HepG2 (cell line): ENCODE measurements around the gene CNNM1. TPM values are rescaled to one million over a fixed set of nuclear protein-coding genes. Genes with fewer than 3 reads are reported as not detected.
A peak's percentile ranks its signal among the peaks of the same experiment; 100 is the strongest.

Source experiments
- AHR ChIP-seq: IDR thresholded peaks from 2 replicates; pipeline ENCODE4 v1.6.1; 2018; ENCODE audit warnings: missing genetic modification reagents, missing compliant biosample characterization
- ATF2 ChIP-seq: sonication (generic); formaldehyde crosslinking; IDR thresholded peaks from 2 replicates; pipeline ENCODE4 v1.4.0; 2020; ENCODE audit warnings: missing genetic modification reagents
- BCL6 ChIP-seq: IDR thresholded peaks from 2 replicates; pipeline ENCODE4 v1.6.1; 2016; ENCODE audit warnings: missing genetic modification reagents, missing compliant biosample characterization
- GATAD1 ChIP-seq: IDR thresholded peaks from 2 replicates; pipeline ENCODE4 v1.6.1; 2016; ENCODE audit warnings: missing genetic modification reagents, missing compliant biosample characterization
- JARID2 ChIP-seq: sonication (generic); formaldehyde crosslinking; IDR thresholded peaks from 2 replicates; pipeline ENCODE4 v1.8.1; 2023; ENCODE audit warnings: missing genetic modification reagents, inconsistent platforms; ENCODE audit not compliant: insufficient replicate concordance
- LCORL ChIP-seq, 2 experiments: fragments of 450-650 bp in 1 of 2; sonication (generic) in 1 of 2; formaldehyde crosslinking in 1 of 2; IDR thresholded peaks; 2 replicates each; pipeline versions ENCODE4 v1.5.0 to v1.6.1; 2017 to 2020; ENCODE audit warnings: antibody characterized with exemption in 1 of 2, missing genetic modification reagents in 1 of 2
- MED8 ChIP-seq: sonication (generic); formaldehyde crosslinking; IDR thresholded peaks from 2 replicates; pipeline ENCODE4 v1.8.1; 2023; ENCODE audit warnings: mild to moderate bottlenecking, missing genetic modification reagents; ENCODE audit not compliant: insufficient replicate concordance
- MIER3 ChIP-seq: IDR thresholded peaks from 2 replicates; pipeline ENCODE4 v1.6.1; 2016; ENCODE audit warnings: missing compliant biosample characterization, borderline replicate concordance
- MXD1 ChIP-seq: sonication (generic); formaldehyde crosslinking; IDR thresholded peaks from 2 replicates; pipeline ENCODE4 v1.4.0; 2020; ENCODE audit warnings: mild to moderate bottlenecking, missing genetic modification reagents
- NAIF1 ChIP-seq: sonication (generic); formaldehyde crosslinking; IDR thresholded peaks from 2 replicates; pipeline ENCODE4 v1.5.0; 2020; ENCODE audit warnings: mild to moderate bottlenecking, missing genetic modification reagents, borderline replicate concordance
- NFE2L2 ChIP-seq: fragments of 150-350 bp; IDR thresholded peaks from 2 replicates; pipeline ENCODE4 v1.6.1; 2014; ENCODE audit warnings: low read length
- PATZ1 ChIP-seq: sonication (generic); formaldehyde crosslinking; IDR thresholded peaks from 2 replicates; pipeline ENCODE4 v1.4.0; 2020; ENCODE audit warnings: missing genetic modification reagents
- POLR2AphosphoS5 ChIP-seq: IDR thresholded peaks from 2 replicates; pipeline ENCODE4 v1.6.1; 2012; ENCODE audit warnings: low read depth, low read length
- PRDM4 ChIP-seq: sonication (generic); formaldehyde crosslinking; IDR thresholded peaks from 2 replicates; pipeline ENCODE4 v1.9.0; 2021; ENCODE audit warnings: missing genetic modification reagents, borderline replicate concordance
- RBAK ChIP-seq: sonication (generic); formaldehyde crosslinking; IDR thresholded peaks from 2 replicates; pipeline ENCODE4 v1.5.1; 2020; ENCODE audit warnings: mild to moderate bottlenecking, missing genetic modification reagents
- RXRA ChIP-seq: sonication (generic); formaldehyde crosslinking; IDR thresholded peaks from 2 replicates; pipeline ENCODE4 v1.5.1; 2020; ENCODE audit warnings: missing genetic modification reagents
- TBX2 ChIP-seq: sonication (generic); formaldehyde crosslinking; IDR thresholded peaks from 2 replicates; pipeline ENCODE4 v1.5.0; 2020; ENCODE audit warnings: missing genetic modification reagents, mild to moderate bottlenecking, borderline replicate concordance
- TEAD3 ChIP-seq: optimal IDR thresholded peaks from 2 replicates; pipeline ENCODE3; 2016; ENCODE audit warnings: borderline replicate concordance
- ZC3H4 ChIP-seq: sonication (generic); formaldehyde crosslinking; IDR thresholded peaks from 2 replicates; pipeline ENCODE4 v1.4.0; 2020; ENCODE audit warnings: missing genetic modification reagents, borderline replicate concordance
- ZNF18 ChIP-seq: sonication (generic); formaldehyde crosslinking; IDR thresholded peaks from 2 replicates; pipeline ENCODE4 v1.8.0; 2022; ENCODE audit warnings: mild to moderate bottlenecking, missing genetic modification reagents; ENCODE audit not compliant: insufficient replicate concordance
- ZNF335 ChIP-seq: sonication (generic); formaldehyde crosslinking; IDR thresholded peaks from 2 replicates; pipeline ENCODE4 v1.4.0; 2020; ENCODE audit warnings: missing genetic modification reagents
- ZNF337 ChIP-seq: sonication (generic); formaldehyde crosslinking; IDR thresholded peaks from 2 replicates; pipeline ENCODE4 v1.5.1; 2020; ENCODE audit warnings: missing genetic modification reagents, low read depth, mild to moderate bottlenecking, borderline replicate concordance
- polyA plus RNA-seq, 8 experiments: library from polyadenylated mRNA; depleted of rRNA in 3 of 8; stranded (reverse) in 7 of 8; unstranded in 1 of 8; fragments of >200 nt; fragmentation: Illumina TruSeq in 4 of 8; extraction: Trizol in 4 of 8; gene quantifications; 2 replicates each; pipeline versions ENCODE4 v1.2.1 to v1.2.3, GENCODE V29; 2011 to 2016; ENCODE audit warnings: low read depth in 4 of 8, missing spikeins in 1 of 8, mixed read lengths in 1 of 8; ENCODE audit not compliant: insufficient read depth in 1 of 8
- total RNA-seq, 5 experiments: library from RNA; depleted of rRNA; stranded (reverse); fragments of >200 nt; fragmentation: Illumina TruSeq; extraction: Trizol; gene quantifications; 2 replicates each; pipeline ENCODE4 v1.2.3, GENCODE V29; 2016; ENCODE audit warnings: low read depth in 1 of 5

Gene CNNM1
- total and polyA plus RNA-seq, 2 of the 13 experiments (the other 11 are each of a cell fraction or from before 2014, with no cell fraction given): 4.3 to 9.6 TPM

- TF ChIP-seq TEAD3 (CRISPR knock-in tag) (peak; percentile 83), BCL6 (peak; percentile 82), ATF2 (CRISPR knock-in tag) (no peak), ZNF18 (CRISPR knock-in tag) (peak; percentile 51), GATAD1 (0 out of 2 replicates have a peak, but pooled peaks have one; percentile 18), MIER3 (CRISPR knock-in tag) (peak; percentile 22; the same call in 1 of the 2 replicates), ZNF335 (no peak), NFE2L2 (no peak), MXD1 (CRISPR knock-in tag) (no peak), NAIF1 (CRISPR knock-in tag) (peak; percentile 56; the same call in 1 of the 2 replicates), TBX2 (peak; percentile 98), ZC3H4 (CRISPR knock-in tag) (no peak), AHR (CRISPR knock-in tag) (no peak), RBAK (CRISPR knock-in tag) (no peak), PATZ1 (CRISPR knock-in tag) (peak; percentile 62; the same call in 1 of the 2 replicates), POLR2AphosphoS5 (peak; percentile 42; the same call in 1 of the 2 replicates), PRDM4 (CRISPR knock-in tag) (no peak), JARID2 (CRISPR knock-in tag) (no peak), ZNF337 (CRISPR knock-in tag) (0 out of 2 replicates have a peak, but pooled peaks have one; percentile 31), LCORL (IDR thresholded peaks at IDR 0.05) (no peak), LCORL (CRISPR knock-in tag; IDR thresholded peaks at IDR 0.05) (peak; percentile 82), MED8 (CRISPR knock-in tag) (peak; percentile 68), RXRA (CRISPR knock-in tag) (peak; percentile 83; the same call in 1 of the 2 replicates)
Observed at GRCh38 chr10:99395750-99396445, 66.7 kb downstream of the CNNM1 start (continued).
